GM12891 (cell line): ENCODE results near the gene HMGXB3.

Experiments
- PAX5 ChIP-seq: IDR thresholded peaks from 2 replicates; pipeline ENCODE4 v1.6.1; 2011; ENCODE audit warnings: low read length, moderate library complexity, mild to moderate bottlenecking; ENCODE audit not compliant: insufficient read depth, severe bottlenecking
- POLR2A ChIP-seq: IDR thresholded peaks from 2 replicates; pipeline ENCODE4 v1.6.1; 2011; ENCODE audit warnings: low read depth, low read length, control low read depth
- POLR2AphosphoS5 ChIP-seq: IDR thresholded peaks from 2 replicates; pipeline ENCODE4 v1.6.1; 2011; ENCODE audit warnings: low read depth, low read length, control low read depth
- SPI1 ChIP-seq: IDR thresholded peaks from 2 replicates; pipeline ENCODE4 v1.6.1; 2011; ENCODE audit warnings: low read depth, low read length, control low read depth
- TAF1 ChIP-seq: IDR thresholded peaks from 2 replicates; pipeline ENCODE4 v1.6.1; 2011; ENCODE audit warnings: low read depth, low read length, control low read depth

DNA sequence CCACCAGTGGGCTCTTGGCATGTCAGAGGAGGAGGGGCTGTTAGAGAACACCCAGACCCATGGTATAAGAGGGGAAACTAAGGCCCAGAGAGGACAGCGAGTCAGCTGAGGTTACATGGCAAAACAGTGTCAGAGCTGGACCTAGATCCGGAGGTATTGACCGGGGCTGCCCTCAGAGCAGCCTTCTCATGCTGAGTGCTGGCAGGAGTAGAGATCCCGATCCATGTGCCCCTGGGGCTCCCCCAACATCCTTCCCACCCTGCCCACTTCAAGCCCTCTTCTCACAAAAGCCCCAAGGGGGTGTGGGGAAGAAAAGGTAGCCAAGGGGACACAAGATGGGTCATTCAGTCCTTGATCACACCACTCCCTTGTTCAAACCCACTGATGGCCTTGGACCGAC lies 65.9 kb downstream of the HMGXB3 start:
- TF ChIP-seq POLR2AphosphoS5 = no peak
- TF ChIP-seq POLR2A = no peak
- no peak for TF ChIP-seq TAF1
- TF ChIP-seq SPI1 = no peak
- TF ChIP-seq PAX5 = no peak
